M059J (cell line): Measurements from ENCODE around the gene ZNF718. TPM values are rescaled to one million over a fixed set of nuclear protein-coding genes. Genes with fewer than 3 reads are reported as not detected.
"Not testable (repeated sequence)": the region's sequence is repeated elsewhere in the genome, so short reads cannot be mapped to it uniquely, and the experiment has no call there.

Experiments
- DNase-seq: peaks from one replicate; pipeline ENCODE4 v3.0.0-alpha.2; 2012; ENCODE audit warnings: low read depth
- total RNA-seq: library from RNA; depleted of rRNA; stranded (reverse); fragments of >200 nt; shearing (Covaris generic); gene quantifications from 2 replicates; pipeline ENCODE4 v1.2.3, GENCODE V29; 2014

Gene ZNF718
- total RNA-seq, 1 experiment from 2014 or later: 3.4 TPM

GRCh38 chr4:161496-162284 lies 37.4 kb downstream of the ZNF718 start:
- no peak for DNase-seq

GRCh38 chr4:169640-170039 lies 45.3 kb downstream of the ZNF718 start:
- not testable (repeated sequence) for DNase-seq

- DNase-seq: not testable (repeated sequence)
These were observed 47.0 kb downstream of the ZNF718 start for GRCh38 chr4:171318-171717.

- no peak for DNase-seq
These were observed 49.5 kb downstream of the ZNF718 start for GRCh38 chr4:173666-174314.

- no peak for DNase-seq
These were observed 51.7 kb downstream of the ZNF718 start for GRCh38 chr4:175986-176385.

- DNase-seq: no peak
These were observed 52.7 kb downstream of the ZNF718 start for GRCh38 chr4:176995-177394.

- not testable (repeated sequence) for DNase-seq
These were observed 57.9 kb downstream of the ZNF718 start for GRCh38 chr4:182225-182624.

GRCh38 chr4:188091-188490 lies 63.8 kb downstream of the ZNF718 start:
- DNase-seq: no peak

GRCh38 chr4:195159-195558 lies 70.9 kb downstream of the ZNF718 start:
- DNase-seq: not testable (repeated sequence)

GRCh38 chr4:200936-201335 lies 76.6 kb downstream of the ZNF718 start:
- DNase-seq: no peak

- DNase-seq: not testable (repeated sequence)
These were observed 78.5 kb downstream of the ZNF718 start for GRCh38 chr4:202822-203221.

- DNase-seq: no peak
These were observed 80.9 kb downstream of the ZNF718 start for GRCh38 chr4:205097-205756.

GRCh38 chr4:206054-206453 lies 81.8 kb downstream of the ZNF718 start:
- DNase-seq: no peak

GRCh38 chr4:208416-209096 lies 84.3 kb downstream of the ZNF718 start:
- DNase-seq: not testable (repeated sequence)

- no peak for DNase-seq
These were observed 86.8 kb downstream of the ZNF718 start for GRCh38 chr4:211033-211511.

GRCh38 chr4:212438-213188 lies 88.3 kb downstream of the ZNF718 start:
- DNase-seq: no peak

GRCh38 chr4:213189-213535 lies 88.9 kb downstream of the ZNF718 start:
- DNase-seq: not testable (repeated sequence)
